CD4-positive, alpha-beta T cell treated with Interferon alpha-2 for 1 hour (primary cell): ENCODE data around the gene EPB41L5.
"Not testable (repeated sequence)": the region's sequence is repeated elsewhere in the genome, so short reads cannot be mapped to it uniquely, and the experiment has no call there.

Source experiments
- DNase-seq, 2 donors: peaks; one replicate each; pipeline ENCODE4 v3.0.0-alpha.2; 2020 to 2022

The EPB41L5 gene

GRCh38 chr2:120029672-120030640 is 17.1 kb downstream of the EPB41L5 start:
- no peak for DNase-seq

- DNase-seq: no peak
These were observed 19.4 kb downstream of the EPB41L5 start for GRCh38 chr2:120032297-120032696.

GRCh38 chr2:120034027-120034426 is 21.1 kb downstream of the EPB41L5 start:
- DNase-seq: no peak

- DNase-seq: no peak
These were observed 21.7 kb downstream of the EPB41L5 start for GRCh38 chr2:120034621-120035020.

- DNase-seq: no peak
These were observed 23.3 kb downstream of the EPB41L5 start for GRCh38 chr2:120036145-120036544.

GRCh38 chr2:120037995-120038541 is 25.2 kb downstream of the EPB41L5 start:
- DNase-seq: no peak

- DNase-seq: no peak
These were observed 29.5 kb downstream of the EPB41L5 start for GRCh38 chr2:120042359-120042758.

- no peak for DNase-seq
These were observed 31.5 kb downstream of the EPB41L5 start for GRCh38 chr2:120044336-120044735.

- DNase-seq: not testable (repeated sequence)
These were observed 32.9 kb downstream of the EPB41L5 start for GRCh38 chr2:120045775-120046174.

GRCh38 chr2:120046252-120046651 is 33.4 kb downstream of the EPB41L5 start:
- DNase-seq: not testable (repeated sequence)

GRCh38 chr2:120052597-120052996 is 39.7 kb downstream of the EPB41L5 start:
- no peak for DNase-seq

- no peak for DNase-seq
These were observed 41.0 kb downstream of the EPB41L5 start for GRCh38 chr2:120053891-120054290.

- DNase-seq: no peak
These were observed 46.6 kb downstream of the EPB41L5 start for GRCh38 chr2:120059483-120059882.

GRCh38 chr2:120060088-120060623 is 47.3 kb downstream of the EPB41L5 start:
- no peak for DNase-seq

GRCh38 chr2:120064664-120065063 is 51.8 kb downstream of the EPB41L5 start:
- DNase-seq: no peak

- DNase-seq: no peak
These were observed 54.1 kb downstream of the EPB41L5 start for GRCh38 chr2:120066800-120067547.

- DNase-seq: not testable (repeated sequence)
These were observed 55.3 kb downstream of the EPB41L5 start for GRCh38 chr2:120068040-120068658.

GRCh38 chr2:120075545-120075944 is 62.7 kb downstream of the EPB41L5 start:
- no peak for DNase-seq

- no peak for DNase-seq
These were observed 65.0 kb downstream of the EPB41L5 start for GRCh38 chr2:120077896-120078295.

- DNase-seq: no peak
These were observed 66.8 kb downstream of the EPB41L5 start for GRCh38 chr2:120079647-120080046.

GRCh38 chr2:120091436-120091835 is 78.6 kb downstream of the EPB41L5 start:
- no peak for DNase-seq

- DNase-seq: no peak
These were observed 81.9 kb downstream of the EPB41L5 start for GRCh38 chr2:120094795-120095194.

- DNase-seq: no peak
These were observed 87.8 kb downstream of the EPB41L5 start for GRCh38 chr2:120100627-120101026.
